H9 (cell line): ENCODE data around the gene CDKL4. TPM values are rescaled to one million over a fixed set of nuclear protein-coding genes. Genes with fewer than 3 reads are reported as not detected.

ENCODE experiments used
- DNase-seq: peaks from one replicate; pipeline ENCODE4 v3.0.0-alpha.2; 2017
- H2AFZ ChIP-seq: one replicate; pipeline ENCODE4 v1.6.1; 2013; ENCODE audit warnings: mild to moderate bottlenecking, low read length, control low read depth, moderate library complexity
- H2AK5ac ChIP-seq: 2 replicates; pipeline ENCODE4 v1.6.1; 2013; ENCODE audit warnings: low read length, control low read depth, mixed read lengths; ENCODE audit not compliant: insufficient read length
- H2BK120ac ChIP-seq: one replicate; pipeline ENCODE4 v1.6.1; 2013; ENCODE audit warnings: low read depth, mild to moderate bottlenecking, low read length, control low read depth, inconsistent platforms; ENCODE audit not compliant: poor library complexity, severe bottlenecking
- H2BK12ac ChIP-seq: 2 replicates; pipeline ENCODE4 v1.6.1; 2013; ENCODE audit warnings: low read length, control low read depth, mixed read lengths, low read depth; ENCODE audit not compliant: insufficient read length
- H2BK15ac ChIP-seq: 2 replicates; pipeline ENCODE4 v1.6.1; 2013; ENCODE audit warnings: low read depth, low read length, control low read depth
- H2BK20ac ChIP-seq: one replicate; pipeline ENCODE4 v1.6.1; 2013; ENCODE audit warnings: low read depth, mild to moderate bottlenecking, low read length, control low read depth, inconsistent platforms; ENCODE audit not compliant: poor library complexity, severe bottlenecking
- H2BK5ac ChIP-seq: 2 replicates; pipeline ENCODE4 v1.6.1; 2013; ENCODE audit warnings: low read length, control low read depth, mixed read lengths; ENCODE audit not compliant: insufficient read length
- H3K14ac ChIP-seq: 2 replicates; pipeline ENCODE4 v1.6.1; 2013; ENCODE audit warnings: low read length, control low read depth; ENCODE audit not compliant: insufficient read depth
- H3K18ac ChIP-seq: 2 replicates; pipeline ENCODE4 v1.6.1; 2013; ENCODE audit warnings: low read depth, mild to moderate bottlenecking, mixed read lengths, low read length, control low read depth; ENCODE audit not compliant: insufficient read length
- H3K23ac ChIP-seq: 2 replicates; pipeline ENCODE4 v1.6.1; 2013; ENCODE audit warnings: low read length, control low read depth, mixed read lengths, low read depth; ENCODE audit not compliant: insufficient read length
- H3K23me2 ChIP-seq: 2 replicates; pipeline ENCODE4 v1.6.1; 2013; ENCODE audit warnings: low read depth, mild to moderate bottlenecking, mixed read lengths, low read length, control low read depth; ENCODE audit not compliant: insufficient read length, poor library complexity, severe bottlenecking
- H3K27ac ChIP-seq: 2 replicates; pipeline ENCODE4 v1.5.1; 2013; ENCODE audit warnings: low read length, control low read depth, mixed read lengths, low read depth; ENCODE audit not compliant: insufficient read length
- H3K27me3 ChIP-seq: 2 replicates; pipeline ENCODE4 v1.6.1; 2013; ENCODE audit warnings: low read length, control low read depth, inconsistent platforms; ENCODE audit not compliant: insufficient read depth
- H3K4ac ChIP-seq: 2 replicates; pipeline ENCODE4 v1.6.1; 2013; ENCODE audit warnings: low read depth, mild to moderate bottlenecking, control low read depth, inconsistent platforms, low read length, moderate library complexity
- H3K4me1 ChIP-seq: 2 replicates; pipeline ENCODE4 v1.6.1; 2013; ENCODE audit warnings: low read length, control low read depth, inconsistent platforms; ENCODE audit not compliant: insufficient read depth
- H3K4me2 ChIP-seq: 2 replicates; pipeline ENCODE4 v1.6.1; 2013; ENCODE audit warnings: low read length, control low read depth, mixed read lengths; ENCODE audit not compliant: insufficient read length, insufficient read depth
- H3K56ac ChIP-seq: 2 replicates; pipeline ENCODE4 v1.6.1; 2013; ENCODE audit warnings: low read depth, mild to moderate bottlenecking, mixed read lengths, low read length, control low read depth; ENCODE audit not compliant: insufficient read length
- H3K79me1 ChIP-seq: 2 replicates; pipeline ENCODE4 v1.6.1; 2013; ENCODE audit warnings: low read depth, mild to moderate bottlenecking, moderate library complexity, low read length, control low read depth, inconsistent platforms; ENCODE audit not compliant: insufficient read depth, poor library complexity, severe bottlenecking
- H3K79me2 ChIP-seq: 2 replicates; pipeline ENCODE4 v1.6.1; 2013; ENCODE audit warnings: low read length, control low read depth, inconsistent platforms; ENCODE audit not compliant: insufficient read depth
- H3K9ac ChIP-seq: 2 replicates; pipeline ENCODE4 v1.6.1; 2013; ENCODE audit warnings: low read length, control low read depth, mixed read lengths; ENCODE audit not compliant: insufficient read length; ENCODE audit errors: extremely low read depth
- H3K9me3 ChIP-seq: one replicate; pipeline ENCODE4 v1.6.1; 2013; ENCODE audit warnings: low read depth, low read length, inconsistent platforms; ENCODE audit not compliant: control insufficient read depth
- H3T11ph ChIP-seq: one replicate; pipeline ENCODE4 v1.6.1; 2013; ENCODE audit warnings: mild to moderate bottlenecking, low read length, control low read depth, inconsistent platforms
- H4K20me1 ChIP-seq: one replicate; pipeline ENCODE4 v1.6.1; 2013; ENCODE audit not compliant: control insufficient read depth, insufficient read length, insufficient read depth
- H4K5ac ChIP-seq: 2 replicates; pipeline ENCODE4 v1.6.1; 2013; ENCODE audit warnings: low read depth, mild to moderate bottlenecking, mixed read lengths, low read length, control low read depth; ENCODE audit not compliant: insufficient read length
- H4K8ac ChIP-seq: replicated peaks from 2 replicates; pipeline ENCODE4 v1.6.1; 2013; ENCODE audit warnings: low read length, control low read depth, mixed read lengths, low read depth; ENCODE audit not compliant: insufficient read length
- H4K91ac ChIP-seq: 2 replicates; pipeline ENCODE4 v1.6.1; 2013; ENCODE audit warnings: low read depth, mild to moderate bottlenecking, moderate library complexity, mixed read lengths, low read length, control low read depth; ENCODE audit not compliant: insufficient read length
- H3K27ac Mint-ChIP-seq, 3 experiments: 2 replicates in 2 of 3; 3 replicates in 1 of 3; pipeline ENCODE4 v1.8.0; 2020 to 2021; ENCODE audit warnings: mixed read lengths in 3 of 3, mild to moderate bottlenecking in 1 of 3, moderate library complexity in 1 of 3
- H3K27me3 Mint-ChIP-seq: 2 replicates; pipeline ENCODE4 v1.8.0; 2021; ENCODE audit warnings: low read depth, mild to moderate bottlenecking, moderate library complexity, mixed read lengths
- H3K36me3 Mint-ChIP-seq, 3 experiments: 2 replicates in 2 of 3; 3 replicates in 1 of 3; pipeline ENCODE4 v1.8.0; 2020 to 2021; ENCODE audit warnings: low read depth in 3 of 3, mixed read lengths in 3 of 3; ENCODE audit not compliant: insufficient read depth in 1 of 3
- H3K4me1 Mint-ChIP-seq, 2 experiments: 2 replicates each; pipeline ENCODE4 v1.8.0; 2020; ENCODE audit warnings: mixed read lengths in 2 of 2
- H3K4me3 Mint-ChIP-seq, 2 experiments: 2 replicates in 1 of 2; 3 replicates in 1 of 2; pipeline ENCODE4 v1.8.0; 2020 to 2021; ENCODE audit warnings: mild to moderate bottlenecking in 2 of 2, mixed read lengths in 2 of 2, moderate library complexity in 1 of 2
- H3K9me3 Mint-ChIP-seq, 2 experiments: 2 replicates in 1 of 2; 3 replicates in 1 of 2; pipeline ENCODE4 v1.8.0; 2020; ENCODE audit warnings: mild to moderate bottlenecking in 2 of 2, mixed read lengths in 2 of 2, moderate library complexity in 1 of 2
- WGBS: extraction: QIAGEN DNeasy Blood & Tissue Kit; methylation state at CpG from one replicate; pipeline ENCODE4 v1.1.7; 2013; ENCODE audit warnings: missing lambda C conversion rate, low lambda C conversion rate, mixed read lengths; ENCODE audit not compliant: insufficient read length; ENCODE audit errors: extremely low coverage; 5-methylcytosine and 5-hydroxymethylcytosine counted together
- total RNA-seq: library from RNA; stranded (reverse); gene quantifications from 2 replicates; pipeline ENCODE4 v1.2.1, GENCODE V29; 2021
- TF ChIP-seq, protein P1 (sequence below): fragments of 200-600 bp; sonication (generic); conservative IDR thresholded peaks from 3 replicates; pipeline ENCODE4 v1.8.0; 2021; ENCODE audit warnings: antibody characterized with exemption, mild to moderate bottlenecking

The CDKL4 gene
- total RNA-seq, 1 experiment from 2014 or later, result not detected

- TF ChIP-seq, protein P1, sequence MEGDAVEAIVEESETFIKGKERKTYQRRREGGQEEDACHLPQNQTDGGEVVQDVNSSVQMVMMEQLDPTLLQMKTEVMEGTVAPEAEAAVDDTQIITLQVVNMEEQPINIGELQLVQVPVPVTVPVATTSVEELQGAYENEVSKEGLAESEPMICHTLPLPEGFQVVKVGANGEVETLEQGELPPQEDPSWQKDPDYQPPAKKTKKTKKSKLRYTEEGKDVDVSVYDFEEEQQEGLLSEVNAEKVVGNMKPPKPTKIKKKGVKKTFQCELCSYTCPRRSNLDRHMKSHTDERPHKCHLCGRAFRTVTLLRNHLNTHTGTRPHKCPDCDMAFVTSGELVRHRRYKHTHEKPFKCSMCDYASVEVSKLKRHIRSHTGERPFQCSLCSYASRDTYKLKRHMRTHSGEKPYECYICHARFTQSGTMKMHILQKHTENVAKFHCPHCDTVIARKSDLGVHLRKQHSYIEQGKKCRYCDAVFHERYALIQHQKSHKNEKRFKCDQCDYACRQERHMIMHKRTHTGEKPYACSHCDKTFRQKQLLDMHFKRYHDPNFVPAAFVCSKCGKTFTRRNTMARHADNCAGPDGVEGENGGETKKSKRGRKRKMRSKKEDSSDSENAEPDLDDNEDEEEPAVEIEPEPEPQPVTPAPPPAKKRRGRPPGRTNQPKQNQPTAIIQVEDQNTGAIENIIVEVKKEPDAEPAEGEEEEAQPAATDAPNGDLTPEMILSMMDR, result no peak
- Histone ChIP-seq H3K23ac (no peak overlapping the region), H2AK5ac (no peak overlapping the region), H2BK5ac (no peak overlapping the region), H2BK15ac (no peak overlapping the region), H3K79me1 (no peaks in the 10 kb centered on the region), H3K18ac (no peak overlapping the region), H2BK20ac (no peak overlapping the region), H2BK120ac (no peak overlapping the region), H3K9ac (no peak overlapping the region), H3T11ph (no peak overlapping the region), H4K8ac (no peak overlapping the region), H3K27me3 (no peaks in the 10 kb centered on the region), H4K5ac (no peak overlapping the region), H3K79me2 (no peaks in the 10 kb centered on the region), H3K14ac (no peak overlapping the region), H3K4me2 (no peak overlapping the region), H3K23me2 (no peaks in the 10 kb centered on the region), H2AFZ (no peak overlapping the region), H4K91ac (no peak overlapping the region), H3K27ac (no peak overlapping the region), H4K20me1 (no peaks in the 10 kb centered on the region), H3K9me3 (no peaks in the 10 kb centered on the region), H3K56ac (no peak overlapping the region), H3K4ac (no peak overlapping the region), H2BK12ac (no peak overlapping the region), H3K4me1 (no peaks in the 10 kb centered on the region)
- no peaks in the 10 kb centered on the region for H3K36me3 Mint-ChIP-seq
- H3K4me1 Mint-ChIP-seq, result peaks cover 5 to 14% of the 10 kb centered on the region in 2 experiments
- H3K27me3 Mint-ChIP-seq, result no peaks in the 10 kb centered on the region; the same call in 1 of the 2 replicates
- WGBS, result no CpG with 5 or more reads among the region's 12 CpGs
- no peaks in the 10 kb centered on the region; a peak in 1 of 5 replicates for H3K9me3 Mint-ChIP-seq
- DNase-seq, result no peak
- no peak overlapping the region for H3K4me3 Mint-ChIP-seq
- no peak overlapping the region for H3K27ac Mint-ChIP-seq
These were observed 63.5 kb downstream of the CDKL4 start for GRCh38 chr2:39179974-39180960.
